GM21528 (cell line): ENCODE data around the gene MCOLN2.
"Not testable (repeated sequence)": the region's sequence is repeated elsewhere in the genome, so short reads cannot be mapped to it uniquely, and the experiment has no call there.

Experiments
- ATAC-seq: cut with Tn5 transposase; IDR thresholded peaks from one replicate; pipeline ENCODE4 v1.9.1; 2021; ENCODE audit warnings: mild to moderate bottlenecking, moderate library complexity; ENCODE audit not compliant: unreplicated experiment, low FRiP score

The MCOLN2 gene

GRCh38 chr1:84988588-84988987 lies 8.3 kb downstream of the MCOLN2 start:
- peak; percentile 65 for ATAC-seq

GRCh38 chr1:84986561-84986960 lies 10.4 kb downstream of the MCOLN2 start:
- not testable (repeated sequence) for ATAC-seq

- no peak for ATAC-seq
These were observed 11.5 kb downstream of the MCOLN2 start for GRCh38 chr1:84985365-84985764.

- no peak for ATAC-seq
These were observed 14.5 kb downstream of the MCOLN2 start for GRCh38 chr1:84982395-84982794.

- ATAC-seq = no peak
These were observed 21.9 kb downstream of the MCOLN2 start for GRCh38 chr1:84975035-84975434.

- peak; percentile 42 for ATAC-seq
These were observed 23.2 kb downstream of the MCOLN2 start for GRCh38 chr1:84973498-84974334.

GRCh38 chr1:84972377-84972987 lies 24.4 kb downstream of the MCOLN2 start:
- peak; percentile 42 for ATAC-seq

- ATAC-seq = peak; percentile 41
These were observed 25.0 kb downstream of the MCOLN2 start for GRCh38 chr1:84971957-84972356.

- ATAC-seq = peak; percentile 46
These were observed 27.2 kb downstream of the MCOLN2 start for GRCh38 chr1:84969489-84970250.

GRCh38 chr1:84968865-84969264 lies 28.0 kb downstream of the MCOLN2 start:
- ATAC-seq = no peak

- no peak for ATAC-seq
These were observed 28.8 kb downstream of the MCOLN2 start for GRCh38 chr1:84968101-84968500.

- ATAC-seq = no peak
These were observed 29.2 kb downstream of the MCOLN2 start for GRCh38 chr1:84967666-84968065.

GRCh38 chr1:84963021-84963420 lies 33.9 kb downstream of the MCOLN2 start:
- ATAC-seq = no peak

- ATAC-seq = no peak
These were observed 35.6 kb downstream of the MCOLN2 start for GRCh38 chr1:84961316-84961715.

GRCh38 chr1:84960371-84960770 lies 36.5 kb downstream of the MCOLN2 start:
- ATAC-seq = no peak

GRCh38 chr1:84959294-84959693 lies 37.6 kb downstream of the MCOLN2 start:
- ATAC-seq = peak; percentile 66

- no peak for ATAC-seq
These were observed 38.9 kb downstream of the MCOLN2 start for GRCh38 chr1:84957966-84958365.

- no peak for ATAC-seq
These were observed 40.3 kb downstream of the MCOLN2 start for GRCh38 chr1:84956655-84957054.

GRCh38 chr1:84956097-84956496 lies 40.8 kb downstream of the MCOLN2 start:
- ATAC-seq = no peak

GRCh38 chr1:84949664-84950063 lies 47.2 kb downstream of the MCOLN2 start:
- no peak for ATAC-seq
